WTC11 (cell line): ENCODE results near the gene TRIM50.
"Not testable (repeated sequence)": the region's sequence is repeated elsewhere in the genome, so short reads cannot be mapped to it uniquely, and the experiment has no call there.

ENCODE experiments used
- AFF4 ChIP-seq: sonication (generic); formaldehyde crosslinking; IDR thresholded peaks from 2 replicates; pipeline ENCODE4 v1.8.1; 2023; ENCODE audit warnings: mild to moderate bottlenecking, missing genetic modification reagents, borderline replicate concordance
- TF ChIP-seq, protein P1 (sequence below): fragments of 200-600 bp; IDR thresholded peaks from 2 replicates; pipeline ENCODE4 v1.8.0; 2022; ENCODE audit warnings: antibody characterized with exemption

GRCh38 chr7:73327449-73327848 is 433 bp downstream of the TRIM50 start:
- TF ChIP-seq, protein P1, sequence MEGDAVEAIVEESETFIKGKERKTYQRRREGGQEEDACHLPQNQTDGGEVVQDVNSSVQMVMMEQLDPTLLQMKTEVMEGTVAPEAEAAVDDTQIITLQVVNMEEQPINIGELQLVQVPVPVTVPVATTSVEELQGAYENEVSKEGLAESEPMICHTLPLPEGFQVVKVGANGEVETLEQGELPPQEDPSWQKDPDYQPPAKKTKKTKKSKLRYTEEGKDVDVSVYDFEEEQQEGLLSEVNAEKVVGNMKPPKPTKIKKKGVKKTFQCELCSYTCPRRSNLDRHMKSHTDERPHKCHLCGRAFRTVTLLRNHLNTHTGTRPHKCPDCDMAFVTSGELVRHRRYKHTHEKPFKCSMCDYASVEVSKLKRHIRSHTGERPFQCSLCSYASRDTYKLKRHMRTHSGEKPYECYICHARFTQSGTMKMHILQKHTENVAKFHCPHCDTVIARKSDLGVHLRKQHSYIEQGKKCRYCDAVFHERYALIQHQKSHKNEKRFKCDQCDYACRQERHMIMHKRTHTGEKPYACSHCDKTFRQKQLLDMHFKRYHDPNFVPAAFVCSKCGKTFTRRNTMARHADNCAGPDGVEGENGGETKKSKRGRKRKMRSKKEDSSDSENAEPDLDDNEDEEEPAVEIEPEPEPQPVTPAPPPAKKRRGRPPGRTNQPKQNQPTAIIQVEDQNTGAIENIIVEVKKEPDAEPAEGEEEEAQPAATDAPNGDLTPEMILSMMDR = not testable (repeated sequence)
- TF ChIP-seq AFF4 (CRISPR knock-in tag) = not testable (repeated sequence)
